HCT116 (cell line): ENCODE results near the gene SDK2. TPM values are rescaled to one million over a fixed set of nuclear protein-coding genes. Genes with fewer than 3 reads are reported as not detected.
"Not testable (repeated sequence)": the region's sequence is repeated elsewhere in the genome, so short reads cannot be mapped to it uniquely, and the experiment has no call there.

Source experiments
- ATAC-seq: fragments of 200-7000 bp; cut with Tn5 transposase; 2 replicates; pipeline ENCODE4 v1.9.1; 2020; ENCODE audit warnings: mild to moderate bottlenecking, moderate library complexity
- BruUV-seq: library from RNA; stranded (reverse); fragments of 400-500 nt; replicated peaks from 2 replicates; lab custom pipeline; 2021; lab: Mats Ljungman, UMichigan
- CTCF ChIA-PET: fragments of 300-600 bp; sonication (Branson Sonifier 250); formaldehyde crosslinking; loops from one replicate; lab custom pipeline; 2021; ENCODE audit warnings: antibody characterized with exemption; lab: Charles Lee
- POLR2A ChIA-PET: fragments of 300-600, 350-600 bp; sonication (Branson Sonifier 250); formaldehyde crosslinking; loops from one replicate; lab custom pipeline; 2021; ENCODE audit warnings: antibody characterized with exemption; lab: Charles Lee
- RAD21 ChIA-PET, 2 experiments: fragments of 300-600 bp; sonication (Branson Sonifier 250); formaldehyde crosslinking; loops; one replicate each; lab custom pipeline; 2023; ENCODE audit warnings: low total read pairs in 2 of 2; ENCODE audit not compliant: uncharacterized antibody in 2 of 2, unreplicated experiment in 2 of 2, low non-redundant PET in 1 of 2; lab: Charles Lee
- DNase-seq: peaks from one replicate; pipeline ENCODE4 v3.0.0-alpha.2; 2010; ENCODE audit warnings: low read depth, low spot score
- H2AFZ ChIP-seq: fragments of 200-600 bp; shearing (Covaris generic), sonication (generic); 2 replicates; pipeline ENCODE4 v1.6.1; 2017; ENCODE audit warnings: low read depth, mixed run types, mixed read lengths, antibody characterized with exemption, low read length; ENCODE audit not compliant: poor library complexity, severe bottlenecking
- H3K27ac ChIP-seq: 2 replicates; pipeline ENCODE4 v1.5.1; 2012; ENCODE audit warnings: low read depth, low read length
- H3K27me3 ChIP-seq: fragments of 200-600 bp; sonication (generic); 2 replicates; pipeline ENCODE4 v1.6.1; 2016; ENCODE audit warnings: mixed run types, low read length, mixed read lengths; ENCODE audit not compliant: insufficient read depth
- H3K36me3 ChIP-seq, 2 experiments: fragments of 200-500 bp in 1 of 2; fragments of 200-600 bp in 1 of 2; sonication (Bioruptor generic) in 1 of 2; sonication (generic) in 1 of 2; 2 replicates each; pipeline versions ENCODE4 v1.5.1 to v1.6.1; 2014 to 2016; ENCODE audit warnings: low read length in 2 of 2, inconsistent platforms in 1 of 2, mixed read lengths in 1 of 2, mixed run types in 1 of 2; ENCODE audit not compliant: insufficient read depth in 2 of 2, control insufficient read depth in 1 of 2
- H3K4me1 ChIP-seq, 2 experiments: fragments of 200-600 bp in 1 of 2; sonication (generic) in 1 of 2; 2 replicates each; pipeline versions ENCODE4 v1.5.1 to v1.6.1; 2012 to 2017; ENCODE audit warnings: low read length in 2 of 2, inconsistent platforms in 1 of 2, mild to moderate bottlenecking in 1 of 2, mixed read lengths in 1 of 2, mixed run types in 1 of 2, moderate library complexity in 1 of 2; ENCODE audit not compliant: insufficient read depth in 2 of 2, control insufficient read depth in 1 of 2
- H3K4me2 ChIP-seq: fragments of 200-600 bp; sonication (generic); 2 replicates; pipeline ENCODE4 v1.6.1; 2017; ENCODE audit warnings: mixed run types, low read length, mixed read lengths
- H3K4me3 ChIP-seq, 2 experiments: fragments of 200-600 bp in 1 of 2; sonication (generic) in 1 of 2; replicated peaks in 1 of 2; 2 replicates each; pipeline ENCODE4 v1.5.1; 2011 to 2016; ENCODE audit warnings: low read length in 2 of 2, control low read depth in 1 of 2, low read depth in 1 of 2, mild to moderate bottlenecking in 1 of 2, mixed read lengths in 1 of 2, mixed run types in 1 of 2
- H3K79me2 ChIP-seq: fragments of 200-600 bp; sonication (generic); 2 replicates; pipeline ENCODE4 v1.6.1; 2017; ENCODE audit warnings: mild to moderate bottlenecking, mixed run types, low read length, moderate library complexity, mixed read lengths; ENCODE audit not compliant: insufficient read depth
- H3K9ac ChIP-seq: fragments of 200-600 bp; sonication (generic); 2 replicates; pipeline ENCODE4 v1.6.1; 2016; ENCODE audit warnings: low read length, mixed read lengths
- H3K9me2 ChIP-seq: fragments of 200-600 bp; sonication (generic), shearing (Covaris generic); 2 replicates; pipeline ENCODE4 v1.6.1; 2017; ENCODE audit warnings: mixed run types, mild to moderate bottlenecking, moderate library complexity; ENCODE audit not compliant: insufficient read depth
- H3K9me3 ChIP-seq, 2 experiments: fragments of 200-500 bp in 1 of 2; fragments of 200-600 bp in 1 of 2; sonication (Bioruptor generic) in 1 of 2; sonication (generic) in 1 of 2; 2 replicates each; pipeline ENCODE4 v1.6.1; 2014 to 2017; ENCODE audit warnings: low read length in 2 of 2, mixed read lengths in 2 of 2, inconsistent platforms in 1 of 2, low read depth in 1 of 2, mild to moderate bottlenecking in 1 of 2, mixed run types in 1 of 2, moderate library complexity in 1 of 2; ENCODE audit not compliant: control insufficient read depth in 1 of 2, insufficient read depth in 1 of 2
- H4K20me1 ChIP-seq: fragments of 200-600 bp; sonication (generic), shearing (Covaris generic); 2 replicates; pipeline ENCODE4 v1.6.1; 2017; ENCODE audit warnings: mixed run types, mild to moderate bottlenecking, moderate library complexity; ENCODE audit not compliant: insufficient read depth
- CBX3 ChIP-seq: IDR thresholded peaks from 2 replicates; pipeline ENCODE4 v1.6.1; 2012; ENCODE audit warnings: low read depth
- CEBPB ChIP-seq: IDR thresholded peaks from 2 replicates; pipeline ENCODE4 v1.6.1; 2012; ENCODE audit warnings: low read depth
- ELF1 ChIP-seq: IDR thresholded peaks from 2 replicates; pipeline ENCODE4 v1.6.1; 2012; ENCODE audit warnings: low read depth, borderline replicate concordance
- FOSL1 ChIP-seq: IDR thresholded peaks from 2 replicates; pipeline ENCODE4 v1.6.1; 2012; ENCODE audit warnings: low read depth
- JUND ChIP-seq: IDR thresholded peaks from 2 replicates; pipeline ENCODE4 v1.6.1; 2012
- POLR2AphosphoS5 ChIP-seq: IDR thresholded peaks from 2 replicates; pipeline ENCODE4 v1.6.1; 2011; ENCODE audit warnings: mild to moderate bottlenecking, low read depth, low read length, moderate library complexity
- RAD21 ChIP-seq: IDR thresholded peaks from 2 replicates; pipeline ENCODE4 v1.6.1; 2012; ENCODE audit warnings: low read depth, mild to moderate bottlenecking
- SIN3A ChIP-seq: IDR thresholded peaks from 2 replicates; pipeline ENCODE4 v1.6.1; 2012; ENCODE audit warnings: low read depth
- ZFX ChIP-seq: fragments of 450-650 bp; IDR thresholded peaks from 2 replicates; pipeline ENCODE4 v1.6.1; 2017
- intact Hi-C: fragments of 100-400 bp; cut with micrococcal nuclease; formaldehyde crosslinking; loops from 2 replicates; pipeline ENCODE4 v1.10.0; 2022
- total RNA-seq: library from RNA; stranded (reverse); gene quantifications from one replicate; pipeline ENCODE4 v1.2.1, GENCODE V29; 2021; ENCODE audit not compliant: unreplicated experiment
- TF ChIP-seq, protein P1 (sequence below): IDR thresholded peaks from 2 replicates; pipeline ENCODE4 v1.6.1; 2012
- TF ChIP-seq, protein P2 (sequence below), 3 experiments: fragments of 200-600 bp in 1 of 3; sonication (generic) in 1 of 3; IDR thresholded peaks in 2 of 3; conservative IDR thresholded peaks in 1 of 3; 2 replicates each; pipeline ENCODE4 v1.5.1; 2012 to 2017; ENCODE audit warnings: low read depth in 2 of 3, low read length in 2 of 3, antibody characterized with exemption in 1 of 3, borderline replicate concordance in 1 of 3, control low read depth in 1 of 3, mild to moderate bottlenecking in 1 of 3, mixed read lengths in 1 of 3, mixed run types in 1 of 3, moderate library complexity in 1 of 3; ENCODE audit not compliant: insufficient read depth in 1 of 3
- TF ChIP-seq, protein P3 (sequence below): IDR thresholded peaks from 2 replicates; pipeline ENCODE4 v1.6.1; 2012
- TF ChIP-seq, protein P4 (sequence below): IDR thresholded peaks from 2 replicates; pipeline ENCODE4 v1.6.1; 2012; ENCODE audit warnings: low read depth

The SDK2 gene
- total RNA-seq, 1 experiment from 2014 or later = 0.10 TPM

DNA sequence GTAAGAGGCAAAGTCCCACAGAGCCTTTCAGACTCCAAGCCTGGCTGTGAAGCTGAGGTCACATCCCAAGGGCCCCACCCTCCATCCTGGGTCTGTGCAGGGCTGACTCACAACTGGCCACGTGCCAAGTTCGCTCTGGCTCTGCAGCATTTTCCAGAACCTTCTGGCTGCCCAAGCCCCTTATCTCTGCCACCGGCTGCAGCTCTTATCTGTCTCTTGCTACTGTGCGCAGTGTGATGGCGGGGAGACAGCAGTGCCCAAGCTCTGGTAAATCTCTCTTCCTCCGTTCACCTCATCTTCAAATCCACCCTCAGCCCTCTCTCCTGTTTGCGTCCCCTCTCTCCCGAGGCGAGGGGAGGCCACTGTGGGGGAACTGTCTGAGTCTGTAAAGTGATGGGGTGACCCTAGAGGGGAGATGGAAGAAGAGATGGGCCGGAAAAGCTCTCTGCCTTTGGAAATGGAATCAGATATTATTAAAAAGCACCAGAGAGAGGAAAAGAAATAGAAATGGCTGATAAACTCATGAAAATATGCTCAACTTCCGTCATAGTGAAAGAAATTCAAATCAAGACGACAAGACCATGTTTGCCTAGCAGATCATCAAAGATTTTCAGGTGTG, 169.8 kb downstream of the SDK2 start (continued):
- TF ChIP-seq, protein P1, sequence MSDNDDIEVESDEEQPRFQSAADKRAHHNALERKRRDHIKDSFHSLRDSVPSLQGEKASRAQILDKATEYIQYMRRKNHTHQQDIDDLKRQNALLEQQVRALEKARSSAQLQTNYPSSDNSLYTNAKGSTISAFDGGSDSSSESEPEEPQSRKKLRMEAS = no peak

DNA sequence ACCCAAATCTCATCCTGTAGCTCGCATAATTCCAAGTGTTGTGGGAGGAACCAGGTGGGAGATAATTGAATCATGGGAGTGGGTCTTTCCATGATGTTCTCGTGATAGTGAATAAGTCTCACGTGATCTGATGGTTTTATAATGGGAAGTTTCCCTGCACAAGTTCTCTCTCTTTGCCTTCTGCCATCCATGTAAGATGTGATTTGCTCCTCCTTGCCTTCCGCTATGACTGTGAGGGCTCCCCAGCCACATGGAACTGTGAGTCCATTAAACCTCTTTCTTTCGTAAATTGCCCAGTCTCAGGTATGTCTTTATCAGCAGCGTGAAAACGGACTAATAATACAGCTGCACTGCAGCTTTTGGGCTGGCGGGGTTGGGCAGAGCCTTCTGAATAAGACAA, 171.5 kb downstream of the SDK2 start:
- RAD21 ChIA-PET, CTCF ChIA-PET, ATAC-seq: not testable (repeated sequence)

DNA sequence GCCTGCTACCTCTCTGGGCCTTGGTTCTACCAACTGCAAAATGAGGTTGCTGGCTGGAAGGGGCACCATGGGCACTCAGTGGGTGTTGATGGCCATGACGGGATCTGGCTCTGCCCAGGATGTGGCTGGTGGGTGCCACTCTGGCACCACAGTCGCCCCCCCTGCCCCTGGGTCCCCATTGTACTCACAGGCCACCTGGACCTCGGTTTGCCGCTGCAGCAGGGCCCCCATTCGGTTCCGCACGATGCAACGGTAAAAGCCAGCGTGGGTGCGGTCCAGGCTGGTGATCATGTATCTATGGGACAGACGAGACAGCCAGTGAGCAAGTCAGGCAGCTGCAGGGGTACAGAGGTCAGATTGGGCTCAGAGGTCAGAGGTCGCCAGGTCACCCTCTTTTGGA, 172.3 kb downstream of the SDK2 start:
- Histone ChIP-seq H3K36me3 (no peaks in the 10 kb centered on the region), H3K9ac (no peak overlapping the region), H3K27ac (no peak overlapping the region), H3K4me1 (peaks cover 8 to 10% of the 10 kb centered on the region in 2 experiments; a peak in 3 of 4 replicates), H3K79me2 (no peaks in the 10 kb centered on the region), H4K20me1 (no peaks in the 10 kb centered on the region), H3K9me2 (no peaks in the 10 kb centered on the region), H3K4me2 (no peak overlapping the region), H3K27me3 (no peaks in the 10 kb centered on the region), H3K4me3 (no peak overlapping the region), H2AFZ (no peak overlapping the region), H3K9me3 (no peaks in the 10 kb centered on the region)
- no TSS peak for BruUV-seq
- intact Hi-C loops = no loop called here
- ChIA-PET RAD21 (no interaction called here), POLR2A (no interaction called here), CTCF (no interaction called here)
- DNase-seq = no peak
- no peak for ATAC-seq
- no peak for TF ChIP-seq CEBPB
- no peak for TF ChIP-seq RAD21
- TF ChIP-seq FOSL1 = no peak
- no peak for TF ChIP-seq ELF1
- TF ChIP-seq, protein P2, sequence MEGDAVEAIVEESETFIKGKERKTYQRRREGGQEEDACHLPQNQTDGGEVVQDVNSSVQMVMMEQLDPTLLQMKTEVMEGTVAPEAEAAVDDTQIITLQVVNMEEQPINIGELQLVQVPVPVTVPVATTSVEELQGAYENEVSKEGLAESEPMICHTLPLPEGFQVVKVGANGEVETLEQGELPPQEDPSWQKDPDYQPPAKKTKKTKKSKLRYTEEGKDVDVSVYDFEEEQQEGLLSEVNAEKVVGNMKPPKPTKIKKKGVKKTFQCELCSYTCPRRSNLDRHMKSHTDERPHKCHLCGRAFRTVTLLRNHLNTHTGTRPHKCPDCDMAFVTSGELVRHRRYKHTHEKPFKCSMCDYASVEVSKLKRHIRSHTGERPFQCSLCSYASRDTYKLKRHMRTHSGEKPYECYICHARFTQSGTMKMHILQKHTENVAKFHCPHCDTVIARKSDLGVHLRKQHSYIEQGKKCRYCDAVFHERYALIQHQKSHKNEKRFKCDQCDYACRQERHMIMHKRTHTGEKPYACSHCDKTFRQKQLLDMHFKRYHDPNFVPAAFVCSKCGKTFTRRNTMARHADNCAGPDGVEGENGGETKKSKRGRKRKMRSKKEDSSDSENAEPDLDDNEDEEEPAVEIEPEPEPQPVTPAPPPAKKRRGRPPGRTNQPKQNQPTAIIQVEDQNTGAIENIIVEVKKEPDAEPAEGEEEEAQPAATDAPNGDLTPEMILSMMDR (IDR thresholded peaks at IDR 0.05 in 2 of 3, conservative IDR thresholded peaks at IDR 0.05 in 1 of 3; ENCODE audit: borderline replicate concordance in 1 of 3, insufficient read depth in 1 of 3, low read depth in 2 of 3, low read length in 2 of 3) = no peak
- TF ChIP-seq SIN3A = no peak
- no peak for TF ChIP-seq POLR2AphosphoS5
- TF ChIP-seq JUND = no peak
- TF ChIP-seq, protein P3, sequence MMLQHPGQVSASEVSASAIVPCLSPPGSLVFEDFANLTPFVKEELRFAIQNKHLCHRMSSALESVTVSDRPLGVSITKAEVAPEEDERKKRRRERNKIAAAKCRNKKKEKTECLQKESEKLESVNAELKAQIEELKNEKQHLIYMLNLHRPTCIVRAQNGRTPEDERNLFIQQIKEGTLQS = no peak
- TF ChIP-seq, protein P4, sequence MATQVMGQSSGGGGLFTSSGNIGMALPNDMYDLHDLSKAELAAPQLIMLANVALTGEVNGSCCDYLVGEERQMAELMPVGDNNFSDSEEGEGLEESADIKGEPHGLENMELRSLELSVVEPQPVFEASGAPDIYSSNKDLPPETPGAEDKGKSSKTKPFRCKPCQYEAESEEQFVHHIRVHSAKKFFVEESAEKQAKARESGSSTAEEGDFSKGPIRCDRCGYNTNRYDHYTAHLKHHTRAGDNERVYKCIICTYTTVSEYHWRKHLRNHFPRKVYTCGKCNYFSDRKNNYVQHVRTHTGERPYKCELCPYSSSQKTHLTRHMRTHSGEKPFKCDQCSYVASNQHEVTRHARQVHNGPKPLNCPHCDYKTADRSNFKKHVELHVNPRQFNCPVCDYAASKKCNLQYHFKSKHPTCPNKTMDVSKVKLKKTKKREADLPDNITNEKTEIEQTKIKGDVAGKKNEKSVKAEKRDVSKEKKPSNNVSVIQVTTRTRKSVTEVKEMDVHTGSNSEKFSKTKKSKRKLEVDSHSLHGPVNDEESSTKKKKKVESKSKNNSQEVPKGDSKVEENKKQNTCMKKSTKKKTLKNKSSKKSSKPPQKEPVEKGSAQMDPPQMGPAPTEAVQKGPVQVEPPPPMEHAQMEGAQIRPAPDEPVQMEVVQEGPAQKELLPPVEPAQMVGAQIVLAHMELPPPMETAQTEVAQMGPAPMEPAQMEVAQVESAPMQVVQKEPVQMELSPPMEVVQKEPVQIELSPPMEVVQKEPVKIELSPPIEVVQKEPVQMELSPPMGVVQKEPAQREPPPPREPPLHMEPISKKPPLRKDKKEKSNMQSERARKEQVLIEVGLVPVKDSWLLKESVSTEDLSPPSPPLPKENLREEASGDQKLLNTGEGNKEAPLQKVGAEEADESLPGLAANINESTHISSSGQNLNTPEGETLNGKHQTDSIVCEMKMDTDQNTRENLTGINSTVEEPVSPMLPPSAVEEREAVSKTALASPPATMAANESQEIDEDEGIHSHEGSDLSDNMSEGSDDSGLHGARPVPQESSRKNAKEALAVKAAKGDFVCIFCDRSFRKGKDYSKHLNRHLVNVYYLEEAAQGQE = no peak
- TF ChIP-seq ZFX = no peak; the same call in 1 of the 2 replicates
- no peak for TF ChIP-seq CBX3

More for the DNA sequence above, 171.5 kb downstream of the SDK2 start:
- H3K27me3 ChIP-seq, H3K9me3 ChIP-seq, BruUV-seq, H3K4me2 ChIP-seq, H3K79me2 ChIP-seq, H3K9me2 ChIP-seq, intact Hi-C loops, H2AFZ ChIP-seq, H4K20me1 ChIP-seq, POLR2A ChIA-PET, H3K36me3 ChIP-seq, DNase-seq, H3K4me3 ChIP-seq, H3K27ac ChIP-seq, H3K9ac ChIP-seq: not testable (repeated sequence)
- H3K4me1 ChIP-seq = peaks cover 8 to 10% of the 10 kb centered on the region in 2 experiments; a peak in 3 of 4 replicates
